Cardiac fibroblast (primary cell): Measurements from ENCODE around the gene CRB3.

Experiments used
- DNase-seq, 2 donors: peaks; one replicate each; pipeline versions ENCODE4 v3.0.0 to v3.0.0-alpha.2; 2010; ENCODE audit warnings: low read depth in 2 of 2
- H3K4me3 ChIP-seq, 2 donors: replicated peaks in 1 of 2; 1 replicate in 1 of 2; 2 replicates in 1 of 2; pipeline ENCODE4 v1.5.1; 2011; ENCODE audit warnings: low read depth in 2 of 2, low read length in 2 of 2, mild to moderate bottlenecking in 2 of 2, moderate library complexity in 1 of 2
- CTCF ChIP-seq: IDR thresholded peaks from one replicate; pipeline ENCODE4 v1.5.1; 2011; ENCODE audit warnings: low read depth, mild to moderate bottlenecking, low read length, inconsistent platforms

Gene CRB3, protein sequence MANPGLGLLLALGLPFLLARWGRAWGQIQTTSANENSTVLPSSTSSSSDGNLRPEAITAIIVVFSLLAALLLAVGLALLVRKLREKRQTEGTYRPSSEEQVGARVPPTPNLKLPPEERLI

GRCh38 chr19:6464070-6464873 lies at the start of gene CRB3:
CRB3 (plus strand) TSS chr19:6464271; CDS start chr19:6464702, 431 bp downstream.
- TF ChIP-seq CTCF: no peak
- no peak for DNase-seq
- no peak within 1 kb of the TSS for H3K4me3 ChIP-seq

DNA sequence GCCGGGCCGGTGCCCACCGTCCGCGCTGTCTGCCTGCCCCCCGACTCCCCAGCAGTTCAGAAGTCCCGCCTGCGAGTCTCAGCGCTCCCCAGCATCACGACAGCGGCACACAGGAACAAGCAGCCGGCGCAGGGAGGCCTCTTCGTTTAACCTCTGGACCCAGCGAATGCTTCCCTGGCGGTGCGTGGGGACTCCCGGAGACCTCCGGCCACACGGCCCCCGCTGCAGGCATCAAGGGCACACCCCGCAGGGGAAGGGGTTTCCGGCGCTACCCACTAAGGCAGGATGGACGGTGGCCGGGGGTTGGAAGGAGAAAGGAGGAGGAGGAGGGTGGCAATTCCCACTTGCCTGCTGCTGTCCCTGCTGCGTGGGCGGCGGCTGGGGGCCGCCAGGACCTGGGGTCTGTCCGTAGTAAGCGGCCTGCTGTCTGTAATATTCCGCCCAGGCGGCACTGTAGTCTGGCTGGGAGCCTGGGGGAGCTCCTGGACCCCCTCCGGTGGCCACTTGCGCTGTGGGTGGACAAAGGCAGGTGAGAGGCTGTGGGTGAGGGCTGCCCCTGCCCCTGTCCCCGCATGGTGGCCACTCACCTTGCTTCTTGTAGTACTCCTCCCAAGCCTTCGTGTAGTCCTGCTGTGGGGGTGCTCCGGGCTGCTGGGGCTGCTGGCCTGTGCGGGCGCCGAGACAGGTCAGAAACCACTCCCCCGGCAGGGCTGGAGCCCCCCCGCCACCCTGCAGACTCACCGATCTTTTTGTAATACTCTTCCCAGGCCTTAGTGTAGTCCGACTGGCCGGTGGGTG lies 49.1 kb upstream of the CRB3 start:
- no peak for TF ChIP-seq CTCF
- DNase-seq: no peak
- no peak overlapping the region for H3K4me3 ChIP-seq

GRCh38 chr19:6415591-6416190 lies 48.4 kb upstream of the CRB3 start:
- H3K4me3 ChIP-seq: no peak overlapping the region
- TF ChIP-seq CTCF: no peak
- DNase-seq: no peak

DNA sequence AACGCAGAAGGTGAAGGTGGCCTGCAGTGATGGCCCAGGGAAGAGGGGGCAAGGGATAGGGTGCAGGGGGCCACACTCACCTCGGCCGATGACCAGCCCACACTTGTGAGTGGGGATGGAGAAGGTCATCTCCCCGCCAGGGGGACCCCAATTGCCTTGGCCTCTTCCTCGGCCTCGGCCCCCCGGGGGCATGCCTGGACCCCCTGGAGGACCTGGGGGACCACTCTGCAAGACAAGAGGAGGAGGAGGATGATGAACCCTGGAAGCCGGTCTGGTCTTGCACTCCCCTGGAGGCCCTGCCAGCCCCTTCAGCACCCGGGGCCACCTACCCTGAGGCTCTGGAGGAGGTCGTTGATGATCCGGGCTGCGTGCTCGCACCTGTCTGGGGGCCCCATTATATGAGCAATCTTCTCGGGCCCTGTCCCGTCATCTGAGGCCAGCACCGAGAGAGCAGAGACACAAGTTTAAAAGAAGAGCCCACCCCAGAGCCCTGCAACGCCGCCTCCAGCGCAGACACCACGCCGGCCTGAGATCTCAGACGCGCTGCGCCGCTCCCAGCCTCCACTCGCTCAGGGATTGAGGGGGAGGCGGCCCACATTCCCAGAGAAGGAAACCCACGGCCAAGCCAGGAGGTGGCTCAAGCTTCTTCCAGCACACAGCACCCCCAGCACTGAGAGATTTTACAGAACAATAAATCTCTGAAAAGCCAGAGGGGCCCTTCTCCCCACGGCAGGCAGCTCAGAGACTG lies 47.2 kb upstream of the CRB3 start:
- no peak for TF ChIP-seq CTCF
- H3K4me3 ChIP-seq: no peak overlapping the region
- no peak for DNase-seq

GRCh38 chr19:6417713-6418561 lies 46.1 kb upstream of the CRB3 start:
- H3K4me3 ChIP-seq: no peak overlapping the region
- DNase-seq: peak; percentile 24 to 46
- TF ChIP-seq CTCF: peak; percentile 42
